OCI-LY1 (cell line): Measurements from ENCODE around the gene UMODL1.

Experiments
- H2AFZ ChIP-seq: fragments of 200-600 bp; sonication (generic), shearing (Covaris generic); 2 replicates; pipeline ENCODE4 v1.6.0; 2014; ENCODE audit warnings: antibody characterized with exemption, mild to moderate bottlenecking, low read length
- H3F3A ChIP-seq: fragments of 200-600 bp; sonication (generic), shearing (Covaris generic); 2 replicates; pipeline ENCODE4 v1.6.0; 2014; ENCODE audit warnings: mild to moderate bottlenecking, antibody characterized with exemption, low read length, moderate library complexity; ENCODE audit not compliant: insufficient read depth
- H3K27ac ChIP-seq: fragments of 200-600 bp; sonication (generic); 2 replicates; pipeline ENCODE4 v1.5.1; 2014; ENCODE audit warnings: low read length, mixed run types, mild to moderate bottlenecking, low read depth; ENCODE audit not compliant: poor library complexity, severe bottlenecking
- H3K27me3 ChIP-seq: fragments of 200-600 bp; sonication (generic); 2 replicates; pipeline ENCODE4 v1.6.0; 2014; ENCODE audit warnings: antibody characterized with exemption, mild to moderate bottlenecking, low read length, moderate library complexity; ENCODE audit not compliant: insufficient read depth
- H3K36me3 ChIP-seq: fragments of 200-600 bp; sonication (generic); 2 replicates; pipeline ENCODE4 v1.6.1; 2014; ENCODE audit warnings: mild to moderate bottlenecking, antibody characterized with exemption, low read length, moderate library complexity, mixed read lengths; ENCODE audit not compliant: insufficient read depth
- H3K4me1 ChIP-seq: fragments of 200-600 bp; sonication (generic); 2 replicates; pipeline ENCODE4 v1.5.1; 2014; ENCODE audit warnings: mild to moderate bottlenecking, low read length, moderate library complexity; ENCODE audit not compliant: insufficient read depth, severe bottlenecking
- H3K4me2 ChIP-seq: fragments of 200-600 bp; sonication (generic), shearing (Covaris generic); 2 replicates; pipeline ENCODE4 v1.6.1; 2014; ENCODE audit warnings: low read length
- H3K4me3 ChIP-seq: fragments of 200-600 bp; sonication (generic); 2 replicates; pipeline ENCODE4 v1.5.1; 2014; ENCODE audit warnings: low read length, low read depth, mild to moderate bottlenecking, mixed read lengths; ENCODE audit not compliant: poor library complexity, severe bottlenecking
- H3K79me2 ChIP-seq: fragments of 200-600 bp; shearing (Covaris generic); 2 replicates; pipeline ENCODE4 v1.6.1; 2016; ENCODE audit warnings: mixed run types, low read length, mixed read lengths; ENCODE audit not compliant: insufficient read depth
- H3K9ac ChIP-seq: fragments of 200-600 bp; sonication (generic), shearing (Covaris generic); 2 replicates; pipeline ENCODE4 v1.6.1; 2014; ENCODE audit warnings: mild to moderate bottlenecking, low read length, mixed read lengths
- H3K9me2 ChIP-seq: fragments of 200-600 bp; sonication (generic), shearing (Covaris generic); 2 replicates; pipeline ENCODE4 v1.6.1; 2014; ENCODE audit warnings: low read depth, mild to moderate bottlenecking, low read length, mixed read lengths
- H3K9me3 ChIP-seq: fragments of 200-600 bp; shearing (Covaris generic); 2 replicates; pipeline ENCODE4 v1.6.1; 2014; ENCODE audit warnings: low read length, mixed read lengths
- H4K20me1 ChIP-seq: fragments of 200-600 bp; sonication (generic), shearing (Covaris generic); 2 replicates; pipeline ENCODE4 v1.6.0; 2016; ENCODE audit warnings: mild to moderate bottlenecking, low read length; ENCODE audit not compliant: insufficient read depth
- CTCF ChIP-seq: fragments of 200-600 bp; sonication (generic), shearing (Covaris generic); IDR thresholded peaks from 2 replicates; pipeline ENCODE4 v1.5.1; 2017; ENCODE audit warnings: mild to moderate bottlenecking, antibody characterized with exemption, low read length, moderate library complexity, mixed read lengths
- EZH2 ChIP-seq: fragments of 200-600 bp; sonication (generic), shearing (Covaris generic); IDR thresholded peaks from 2 replicates; pipeline ENCODE4 v1.8.0; 2017; ENCODE audit warnings: borderline replicate concordance, mixed run types, mild to moderate bottlenecking, antibody characterized with exemption, low read length, moderate library complexity, mixed read lengths

The UMODL1 gene

DNA sequence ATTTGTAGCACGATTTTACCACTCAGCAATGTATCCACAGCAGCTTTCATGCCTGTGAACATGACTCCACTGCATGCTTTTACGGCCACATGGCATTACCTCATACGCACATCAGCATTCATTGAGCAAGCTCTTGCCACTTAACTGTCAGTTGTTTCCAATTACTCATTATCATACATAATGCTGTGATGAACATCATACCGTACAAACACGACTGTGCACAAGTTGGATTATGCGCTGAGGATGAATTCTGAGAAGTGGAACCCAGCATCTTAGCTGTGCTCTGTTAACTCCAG lies 9.6 kb downstream of the UMODL1 start:
- Histone ChIP-seq H3K27me3 (no peaks in the 10 kb centered on the region; the same call in 1 of the 2 replicates), H2AFZ (no peak overlapping the region), H3K9me2 (no peaks in the 10 kb centered on the region), H3K36me3 (no peaks in the 10 kb centered on the region), H3F3A (no peaks in the 10 kb centered on the region), H3K4me1 (peaks cover 63% of the 10 kb centered on the region), H3K9me3 (no peaks in the 10 kb centered on the region), H3K9ac (no peak overlapping the region), H4K20me1 (no peaks in the 10 kb centered on the region), H3K4me3 (no peak overlapping the region), H3K27ac (no peak overlapping the region), H3K79me2 (no peaks in the 10 kb centered on the region), H3K4me2 (no peak overlapping the region)
- TF ChIP-seq CTCF (no peak), EZH2 (no peak)

- no peak overlapping the region for H3K9ac ChIP-seq
- H2AFZ ChIP-seq = no peak overlapping the region
- no peak overlapping the region for H3K4me3 ChIP-seq
- H3K4me1 ChIP-seq = peaks cover 67% of the 10 kb centered on the region
- no peak overlapping the region for H3K4me2 ChIP-seq
- no peaks in the 10 kb centered on the region for H3K9me3 ChIP-seq
- no peaks in the 10 kb centered on the region for H3K79me2 ChIP-seq
- H4K20me1 ChIP-seq = no peaks in the 10 kb centered on the region
- no peaks in the 10 kb centered on the region for H3K9me2 ChIP-seq
- no peak overlapping the region for H3K27ac ChIP-seq
- H3K27me3 ChIP-seq = no peaks in the 10 kb centered on the region; the same call in 1 of the 2 replicates
- H3K36me3 ChIP-seq = no peaks in the 10 kb centered on the region
- TF ChIP-seq CTCF = no peak
- TF ChIP-seq EZH2 = no peak
- no peaks in the 10 kb centered on the region for H3F3A ChIP-seq
Measured at GRCh38 chr21:42081138-42081537, 10.0 kb downstream of the UMODL1 start.

DNA sequence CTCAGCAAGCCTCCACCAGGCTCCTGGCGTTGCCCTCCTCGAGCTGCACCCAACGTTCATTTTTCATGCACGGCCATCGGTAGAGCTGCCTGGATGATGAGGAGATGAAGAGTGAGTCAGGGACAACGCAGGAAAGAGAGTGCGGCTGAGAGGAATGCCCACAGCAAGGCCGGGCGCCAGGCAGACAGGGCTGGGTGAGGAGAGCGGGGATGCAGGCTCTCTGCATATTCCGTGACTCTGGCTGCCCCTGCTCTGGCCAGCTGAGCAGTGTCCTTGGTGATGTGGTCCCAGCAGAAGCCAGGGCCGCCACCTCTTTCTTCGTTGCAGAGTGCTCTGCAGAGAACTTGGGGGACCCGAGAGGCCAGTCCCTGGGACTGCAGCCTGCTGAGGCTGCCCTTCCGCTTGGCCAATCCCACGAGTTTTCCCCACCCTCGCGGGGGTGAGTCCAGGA lies 10.8 kb downstream of the UMODL1 start:
- TF ChIP-seq CTCF (no peak), EZH2 (no peak)
- Histone ChIP-seq H3F3A (no peaks in the 10 kb centered on the region), H3K4me2 (no peak overlapping the region), H3K27me3 (no peaks in the 10 kb centered on the region; the same call in 1 of the 2 replicates), H4K20me1 (no peaks in the 10 kb centered on the region), H3K4me3 (no peak overlapping the region), H3K4me1 (peaks cover 76% of the 10 kb centered on the region), H3K79me2 (no peaks in the 10 kb centered on the region), H2AFZ (no peak overlapping the region), H3K9me2 (no peaks in the 10 kb centered on the region), H3K9me3 (no peaks in the 10 kb centered on the region), H3K36me3 (no peaks in the 10 kb centered on the region), H3K9ac (no peak overlapping the region), H3K27ac (no peak overlapping the region)
